Epithelial cell of proximal tubule (primary cell): ENCODE measurements around the gene ALMS1. TPM values are rescaled to one million over a fixed set of nuclear protein-coding genes. Genes with fewer than 3 reads are reported as not detected.
A peak's percentile ranks its signal among the peaks of the same experiment; 100 is the strongest.
"Not testable (repeated sequence)": the region's sequence is repeated elsewhere in the genome, so short reads cannot be mapped to it uniquely, and the experiment has no call there.

ENCODE experiments used
- DNase-seq: peaks from one replicate; pipeline ENCODE4 v3.0.0-alpha.2; 2011; ENCODE audit warnings: low read depth
- H3K4me3 ChIP-seq: 2 replicates; pipeline ENCODE4 v1.5.1; 2011; ENCODE audit warnings: low read depth, mild to moderate bottlenecking, low read length
- total RNA-seq: library from RNA; depleted of rRNA; stranded (reverse); fragments of >200 nt; gene quantifications from 2 replicates; pipeline ENCODE4 v1.2.3, GENCODE V29; 2015
- TF ChIP-seq, protein P1 (sequence below): conservative IDR thresholded peaks from 2 replicates; pipeline ENCODE4 v1.5.1; 2012; ENCODE audit warnings: low read depth, mild to moderate bottlenecking, low read length

The ALMS1 gene
- total RNA-seq, 1 donor from 2014 or later = 16.3 TPM

GRCh38 chr2:73640511-73640911 is 254.9 kb downstream of the ALMS1 start:
- TF ChIP-seq, protein P1, sequence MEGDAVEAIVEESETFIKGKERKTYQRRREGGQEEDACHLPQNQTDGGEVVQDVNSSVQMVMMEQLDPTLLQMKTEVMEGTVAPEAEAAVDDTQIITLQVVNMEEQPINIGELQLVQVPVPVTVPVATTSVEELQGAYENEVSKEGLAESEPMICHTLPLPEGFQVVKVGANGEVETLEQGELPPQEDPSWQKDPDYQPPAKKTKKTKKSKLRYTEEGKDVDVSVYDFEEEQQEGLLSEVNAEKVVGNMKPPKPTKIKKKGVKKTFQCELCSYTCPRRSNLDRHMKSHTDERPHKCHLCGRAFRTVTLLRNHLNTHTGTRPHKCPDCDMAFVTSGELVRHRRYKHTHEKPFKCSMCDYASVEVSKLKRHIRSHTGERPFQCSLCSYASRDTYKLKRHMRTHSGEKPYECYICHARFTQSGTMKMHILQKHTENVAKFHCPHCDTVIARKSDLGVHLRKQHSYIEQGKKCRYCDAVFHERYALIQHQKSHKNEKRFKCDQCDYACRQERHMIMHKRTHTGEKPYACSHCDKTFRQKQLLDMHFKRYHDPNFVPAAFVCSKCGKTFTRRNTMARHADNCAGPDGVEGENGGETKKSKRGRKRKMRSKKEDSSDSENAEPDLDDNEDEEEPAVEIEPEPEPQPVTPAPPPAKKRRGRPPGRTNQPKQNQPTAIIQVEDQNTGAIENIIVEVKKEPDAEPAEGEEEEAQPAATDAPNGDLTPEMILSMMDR = no peak
- DNase-seq = no peak
- no peak overlapping the region for H3K4me3 ChIP-seq

DNA sequence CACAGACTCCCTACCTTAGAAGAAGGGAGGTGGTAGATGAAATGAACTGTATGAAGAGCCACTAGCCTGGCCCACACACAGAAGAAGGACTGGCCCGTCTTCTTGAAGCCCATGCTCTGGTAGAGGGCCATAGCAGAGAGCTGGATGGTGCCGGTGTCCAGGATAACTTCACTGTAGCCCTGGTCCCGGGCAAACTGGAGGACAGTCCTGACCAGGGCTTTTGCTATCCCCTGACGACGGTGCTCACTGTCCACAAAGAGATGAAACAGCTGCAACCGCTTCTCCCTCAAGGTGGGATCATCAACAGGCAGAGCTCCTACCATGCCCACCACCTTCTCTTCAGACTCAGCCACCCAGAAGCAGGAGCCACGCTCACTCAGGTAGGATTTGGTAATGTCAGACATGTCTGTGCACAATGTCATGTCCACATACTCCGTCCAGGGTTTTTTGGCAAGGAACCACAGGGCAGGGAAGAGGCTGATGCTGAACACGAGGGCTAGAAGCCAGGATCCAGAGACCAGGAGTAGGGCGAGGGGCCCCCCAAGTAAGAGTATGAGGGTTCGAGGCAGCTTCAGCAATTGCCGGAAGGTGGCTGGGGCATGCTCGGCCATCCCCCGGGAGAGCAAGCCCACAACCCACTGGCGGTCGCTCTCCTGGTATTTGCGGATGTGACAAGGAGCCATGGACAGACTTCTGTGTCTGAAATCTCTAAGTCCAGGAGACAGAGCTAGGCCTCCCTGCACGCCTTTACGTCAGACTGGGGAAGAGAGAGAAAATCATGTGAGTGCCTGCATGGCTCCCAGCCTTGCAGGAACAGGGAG is 255.5 kb downstream of the ALMS1 start:
- H3K4me3 ChIP-seq = peak overlapping the region; percentile 29
- no peak for DNase-seq
- TF ChIP-seq, protein P1 = no peak

- peak overlapping the region; percentile 29 for H3K4me3 ChIP-seq
- TF ChIP-seq, protein P1 = no peak
- DNase-seq = no peak
These were observed 256.1 kb downstream of the ALMS1 start for GRCh38 chr2:73641767-73642062.

DNA sequence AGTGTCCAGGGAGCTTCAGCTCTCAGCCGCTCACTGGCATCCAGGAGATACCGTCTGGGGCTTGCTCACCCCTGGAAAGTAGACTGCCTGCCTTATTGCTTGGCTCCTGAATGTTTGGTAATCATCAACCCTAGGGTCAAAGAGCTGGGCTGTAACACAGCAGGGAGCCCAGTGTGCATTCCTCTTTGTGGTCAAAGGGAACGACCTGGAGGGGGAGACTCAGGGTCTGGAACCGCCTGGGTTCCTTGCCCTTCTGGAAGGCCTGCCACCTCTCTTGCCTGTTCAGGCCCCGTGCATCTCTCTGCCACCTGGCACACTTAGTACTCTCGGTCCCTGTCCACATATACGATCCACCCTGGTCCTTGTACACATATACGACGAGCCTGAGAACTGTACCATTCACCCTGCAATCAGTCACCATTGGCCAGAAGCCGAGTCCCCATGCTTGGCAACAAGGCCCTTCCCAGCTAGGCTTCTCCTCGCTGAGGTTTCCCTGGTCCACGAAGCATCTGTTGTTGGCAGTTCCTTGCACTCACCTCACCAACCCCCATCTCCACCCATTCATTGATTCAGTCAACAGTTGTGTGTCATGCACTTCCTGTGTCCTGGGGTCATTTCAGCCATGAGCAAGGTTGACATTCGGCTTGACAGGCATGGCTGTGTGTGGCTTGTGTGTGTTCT is 256.8 kb downstream of the ALMS1 start, which contains the start of gene NAT8:
Gene NAT8 (minus strand): TSS at position 85 of the 681 bp plus-strand sequence. CDS start 794 bp downstream, outside the sequence.
- TF ChIP-seq, protein P1 = no peak
- H3K4me3 ChIP-seq = peak within 1 kb of the TSS; percentile 29
- DNase-seq = peak; percentile 41

DNA sequence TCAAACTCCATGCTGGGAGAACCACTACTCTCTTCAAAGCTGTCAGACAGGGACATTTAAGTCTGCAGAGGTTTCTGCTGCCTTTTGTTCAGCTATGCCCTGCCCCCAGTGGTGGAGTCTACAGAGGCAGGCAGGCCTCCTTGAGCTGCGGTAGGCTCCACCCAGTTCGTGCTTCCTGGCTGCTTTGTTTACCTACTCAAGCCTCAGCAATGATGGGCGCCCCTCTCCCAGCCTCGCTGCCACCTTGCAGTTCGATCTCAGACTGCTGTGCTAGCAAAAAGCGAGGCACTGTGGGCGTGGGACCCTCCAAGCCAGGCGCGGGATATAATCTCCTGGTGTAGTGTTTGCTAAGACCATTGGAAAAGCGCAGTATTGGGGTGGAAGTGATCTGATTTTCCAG is 262.1 kb downstream of the ALMS1 start:
- H3K4me3 ChIP-seq, DNase-seq: not testable (repeated sequence)

DNA sequence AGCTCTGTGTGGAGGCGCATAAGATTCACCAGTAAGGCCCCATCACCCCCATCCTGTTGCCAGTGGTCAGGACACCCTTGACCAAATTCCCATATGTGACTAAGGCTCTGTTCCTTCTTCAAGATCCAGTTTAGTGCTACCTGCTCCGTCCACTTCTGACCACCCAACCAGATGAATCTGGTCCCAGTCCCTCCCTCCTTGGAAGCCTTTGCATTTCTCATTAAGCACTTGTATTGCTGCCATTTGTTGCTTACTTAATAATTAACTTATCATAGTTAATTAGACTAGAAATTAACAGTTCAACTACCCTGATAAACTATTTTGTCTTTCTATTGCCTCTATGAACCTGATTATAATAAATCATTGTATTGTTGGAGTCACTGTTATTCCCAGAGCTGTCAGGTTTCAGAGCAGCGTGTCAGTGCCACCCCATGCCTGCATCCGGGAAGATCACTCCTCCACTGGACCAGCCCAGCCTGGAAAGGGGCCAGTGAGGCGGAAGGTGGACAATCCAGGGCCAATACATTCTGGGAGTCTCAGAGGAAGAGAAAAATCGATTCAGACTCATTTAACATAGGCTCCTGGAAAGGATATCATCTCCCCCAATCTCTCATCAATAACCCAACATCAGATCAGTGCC is 266.1 kb downstream of the ALMS1 start:
- no peak overlapping the region for H3K4me3 ChIP-seq
- TF ChIP-seq, protein P1 = peak; percentile 34
- peak; percentile 65 for DNase-seq

GRCh38 chr2:73652348-73652747 is 266.7 kb downstream of the ALMS1 start:
- TF ChIP-seq, protein P1 = no peak
- DNase-seq = no peak
- no peak overlapping the region for H3K4me3 ChIP-seq
